ENCODE results near the gene STAT3. TPM values are rescaled to one million over a fixed set of nuclear protein-coding genes. Genes with fewer than 3 reads are reported as not detected.

STAT3 gene
- total and polyA plus RNA-seq, 2 donors (not counting 3 experiments of a cell fraction or from before 2014, with no cell fraction given) = 59.1 to 124 TPM

GRCh38 chr17:42284566-42284965, 103.7 kb downstream of the STAT3 start:
- Histone ChIP-seq H3K4me3 (replicated peaks in 1 of 3; ENCODE audit: insufficient read depth in 1 of 3, low read depth in 1 of 3, low read length in 3 of 3) (no peak overlapping the region), H3K27ac (ENCODE audit: insufficient read depth, low read depth, low read length) (no peak overlapping the region), H3K4me1 (ENCODE audit: control insufficient read depth, extremely low read depth, insufficient read depth, low read length) (peaks cover 14% of the 10 kb centered on the region), H3K4me2 (ENCODE audit: insufficient read depth, low read length) (no peak overlapping the region), H3K27me3 (ENCODE audit: control insufficient read depth in 2 of 2, insufficient read depth in 2 of 2, low read length in 2 of 2) (no peaks in the 10 kb centered on the region), H3K36me3 (ENCODE audit: control insufficient read depth in 2 of 2, extremely low read depth in 1 of 2, insufficient read depth in 2 of 2, low read length in 2 of 2) (no peaks in the 10 kb centered on the region), H3K9me3 (replicated peaks; ENCODE audit: control insufficient read depth, insufficient read depth, low read length) (no peaks in the 10 kb centered on the region), H4K20me1 (replicated peaks; ENCODE audit: control insufficient read depth, extremely low read depth, insufficient read depth, low read length) (no peaks in the 10 kb centered on the region), H3K79me2 (ENCODE audit: control insufficient read depth, insufficient read depth, low read length) (no peaks in the 10 kb centered on the region), H2AFZ (ENCODE audit: low read depth, low read length) (no peak overlapping the region), H3K9me1 (replicated peaks; ENCODE audit: control insufficient read depth, extremely low read depth, insufficient read depth, low read length) (no peaks in the 10 kb centered on the region), H3K9ac (replicated peaks; ENCODE audit: extremely low read depth, insufficient read depth, low read length) (no peak overlapping the region)
- ChIA-PET CTCF (no interaction called here), POLR2A (no interaction called here)
- intact Hi-C loops (cut with micrococcal nuclease) = no loop called here
- DNase-seq (ENCODE audit: low read depth, low spot score) (no peak), FAIRE-seq (no peak)
- TF ChIP-seq FOS (IDR thresholded peaks at IDR 0.05; ENCODE audit: borderline replicate concordance, insufficient read depth, low read length) (no peak), POLR2AphosphoS5 (IDR thresholded peaks at IDR 0.05; ENCODE audit: insufficient read depth, low read depth, low read length) (no peak), JUN (IDR thresholded peaks at IDR 0.05; ENCODE audit: borderline replicate concordance, insufficient read depth, insufficient read length, low read depth) (no peak), MYC (IDR thresholded peaks at IDR 0.05; ENCODE audit: low read depth, low read length) (no peak), EZH2 (IDR thresholded peaks at IDR 0.05; ENCODE audit: borderline replicate concordance, low read depth, low read length, severe bottlenecking) (no peak), POLR2A (IDR thresholded peaks at IDR 0.05; ENCODE audit: low read depth, low read length) (no peak), GATA2 (IDR thresholded peaks at IDR 0.05; ENCODE audit: insufficient read depth, insufficient read length, low read depth, low read length) (no peak)
- TF ChIP-seq, protein P1, sequence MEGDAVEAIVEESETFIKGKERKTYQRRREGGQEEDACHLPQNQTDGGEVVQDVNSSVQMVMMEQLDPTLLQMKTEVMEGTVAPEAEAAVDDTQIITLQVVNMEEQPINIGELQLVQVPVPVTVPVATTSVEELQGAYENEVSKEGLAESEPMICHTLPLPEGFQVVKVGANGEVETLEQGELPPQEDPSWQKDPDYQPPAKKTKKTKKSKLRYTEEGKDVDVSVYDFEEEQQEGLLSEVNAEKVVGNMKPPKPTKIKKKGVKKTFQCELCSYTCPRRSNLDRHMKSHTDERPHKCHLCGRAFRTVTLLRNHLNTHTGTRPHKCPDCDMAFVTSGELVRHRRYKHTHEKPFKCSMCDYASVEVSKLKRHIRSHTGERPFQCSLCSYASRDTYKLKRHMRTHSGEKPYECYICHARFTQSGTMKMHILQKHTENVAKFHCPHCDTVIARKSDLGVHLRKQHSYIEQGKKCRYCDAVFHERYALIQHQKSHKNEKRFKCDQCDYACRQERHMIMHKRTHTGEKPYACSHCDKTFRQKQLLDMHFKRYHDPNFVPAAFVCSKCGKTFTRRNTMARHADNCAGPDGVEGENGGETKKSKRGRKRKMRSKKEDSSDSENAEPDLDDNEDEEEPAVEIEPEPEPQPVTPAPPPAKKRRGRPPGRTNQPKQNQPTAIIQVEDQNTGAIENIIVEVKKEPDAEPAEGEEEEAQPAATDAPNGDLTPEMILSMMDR (IDR thresholded peaks at IDR 0.05; ENCODE audit: extremely low read depth in 1 of 2, insufficient read depth in 1 of 2, low read depth in 1 of 2, low read length in 2 of 2) = no peak
- TF ChIP-seq, protein P2, sequence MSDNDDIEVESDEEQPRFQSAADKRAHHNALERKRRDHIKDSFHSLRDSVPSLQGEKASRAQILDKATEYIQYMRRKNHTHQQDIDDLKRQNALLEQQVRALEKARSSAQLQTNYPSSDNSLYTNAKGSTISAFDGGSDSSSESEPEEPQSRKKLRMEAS (IDR thresholded peaks at IDR 0.05; ENCODE audit: insufficient read depth, insufficient read length) = no peak
- dilution Hi-C loops (cut with MboI; ENCODE audit: extremely low pct_ligation_motif_present, low sequenced_read_pairs) = no loop called here
- BruUV-seq (replicated peaks) = no TSS peak
